ENCODE measurements around the gene HAUS5.
A peak's percentile ranks its signal among the peaks of the same experiment; 100 is the strongest.

HAUS5 gene

GRCh38 chr19:35621708-35622107 lies 9.2 kb downstream of the HAUS5 start:
- H3K4me3 ChIP-seq (ENCODE audit: low read depth in 1 of 5, low read length in 5 of 5) = no peak overlapping the region
- no peak overlapping the region for H3K27ac ChIP-seq (ENCODE audit: low read depth, low read length)
- H3K4me1 ChIP-seq (ENCODE audit: control insufficient read depth in 5 of 5, insufficient read depth in 5 of 5, low read length in 5 of 5) = no peaks in the 10 kb centered on the region
- H3K36me3 ChIP-seq (ENCODE audit: control insufficient read depth in 5 of 5, insufficient read depth in 5 of 5, low read length in 5 of 5) = peaks cover 0 to 44% (median 17%) of the 10 kb centered on the region in 5 donors
- no peaks in the 10 kb centered on the region for H3K9me3 ChIP-seq (ENCODE audit: control insufficient read depth in 5 of 5, low read length in 5 of 5)
- H3K27me3 ChIP-seq (ENCODE audit: control insufficient read depth in 5 of 5, insufficient read depth in 4 of 5, low read length in 5 of 5) = no peaks in the 10 kb centered on the region
- H3K9ac ChIP-seq (ENCODE audit: low read length in 5 of 5) = no peak overlapping the region

GRCh38 chr19:35622750-35623149 lies 10.2 kb downstream of the HAUS5 start:
- Histone ChIP-seq H3K4me1 (ENCODE audit: control insufficient read depth in 5 of 5, insufficient read depth in 5 of 5, low read length in 5 of 5) (peaks cover 0 to under 1% (median 0%) of the 10 kb centered on the region in 5 donors), H3K27ac (ENCODE audit: low read depth, low read length) (no peak overlapping the region), H3K9me3 (ENCODE audit: control insufficient read depth in 5 of 5, low read length in 5 of 5) (no peaks in the 10 kb centered on the region), H3K27me3 (ENCODE audit: control insufficient read depth in 5 of 5, insufficient read depth in 4 of 5, low read length in 5 of 5) (no peaks in the 10 kb centered on the region), H3K9ac (ENCODE audit: low read length in 5 of 5) (no peak overlapping the region), H3K4me3 (ENCODE audit: low read depth in 1 of 5, low read length in 5 of 5) (no peak overlapping the region), H3K36me3 (ENCODE audit: control insufficient read depth in 5 of 5, insufficient read depth in 5 of 5, low read length in 5 of 5) (peaks cover 0 to 35% (median 13%) of the 10 kb centered on the region in 5 donors)

GRCh38 chr19:35623327-35624010 lies 10.9 kb downstream of the HAUS5 start:
- Histone ChIP-seq H3K9me3 (ENCODE audit: control insufficient read depth in 5 of 5, low read length in 5 of 5) (no peaks in the 10 kb centered on the region), H3K9ac (ENCODE audit: low read length in 5 of 5) (no peak overlapping the region), H3K4me1 (ENCODE audit: control insufficient read depth in 5 of 5, insufficient read depth in 5 of 5, low read length in 5 of 5) (peaks cover 0 to 7% (median 6%) of the 10 kb centered on the region in 5 donors), H3K27me3 (ENCODE audit: control insufficient read depth in 5 of 5, insufficient read depth in 4 of 5, low read length in 5 of 5) (no peaks in the 10 kb centered on the region), H3K27ac (ENCODE audit: low read depth, low read length) (no peak overlapping the region), H3K36me3 (ENCODE audit: control insufficient read depth in 5 of 5, insufficient read depth in 5 of 5, low read length in 5 of 5) (peaks cover 0 to 30% (median 10%) of the 10 kb centered on the region in 5 donors), H3K4me3 (ENCODE audit: low read depth in 1 of 5, low read length in 5 of 5) (no peak overlapping the region)

- H3K9ac ChIP-seq (ENCODE audit: low read length in 5 of 5) = peak overlapping the region; percentile 37 to 98 (median 81)
- peaks cover 3 to 31% (median 28%) of the 10 kb centered on the region in 5 donors for H3K36me3 ChIP-seq (ENCODE audit: control insufficient read depth in 5 of 5, insufficient read depth in 5 of 5, low read length in 5 of 5)
- peak overlapping the region; percentile 90 for H3K27ac ChIP-seq (ENCODE audit: low read depth, low read length)
- H3K27me3 ChIP-seq (ENCODE audit: control insufficient read depth in 5 of 5, insufficient read depth in 4 of 5, low read length in 5 of 5) = no peaks in the 10 kb centered on the region
- peak overlapping the region; percentile 83 to 96 (median 95) for H3K4me3 ChIP-seq (ENCODE audit: low read depth in 1 of 5, low read length in 5 of 5)
- H3K4me1 ChIP-seq (ENCODE audit: control insufficient read depth in 5 of 5, insufficient read depth in 5 of 5, low read length in 5 of 5) = peaks cover 2 to 23% (median 16%) of the 10 kb centered on the region in 5 donors
- H3K9me3 ChIP-seq (ENCODE audit: control insufficient read depth in 5 of 5, low read length in 5 of 5) = no peaks in the 10 kb centered on the region
Observed at GRCh38 chr19:35628264-35628564, 15.7 kb downstream of the HAUS5 start.

GRCh38 chr19:35628565-35629331 lies 16.2 kb downstream of the HAUS5 start, which contains the start of gene RBM42:
Gene RBM42, plus strand, starts transcription at chr19:35629036. Its CDS starts 118 bp downstream, at chr19:35629154.
- no peaks in the 10 kb centered on the region for H3K27me3 ChIP-seq (ENCODE audit: control insufficient read depth in 5 of 5, insufficient read depth in 4 of 5, low read length in 5 of 5)
- H3K27ac ChIP-seq (ENCODE audit: low read depth, low read length) = peak within 1 kb of the TSS; percentile 90
- peak within 1 kb of the TSS; percentile 81 to 99 (median 98) for H3K9ac ChIP-seq (ENCODE audit: low read length in 5 of 5)
- no peaks in the 10 kb centered on the region for H3K9me3 ChIP-seq (ENCODE audit: control insufficient read depth in 5 of 5, low read length in 5 of 5)
- peaks cover 3 to 36% (median 34%) of the 10 kb centered on the region in 5 donors for H3K36me3 ChIP-seq (ENCODE audit: control insufficient read depth in 5 of 5, insufficient read depth in 5 of 5, low read length in 5 of 5)
- H3K4me3 ChIP-seq (ENCODE audit: low read depth in 1 of 5, low read length in 5 of 5) = peak within 1 kb of the TSS; percentile 91 to 97 (median 95)
- peaks cover 2 to 23% (median 16%) of the 10 kb centered on the region in 5 donors for H3K4me1 ChIP-seq (ENCODE audit: control insufficient read depth in 5 of 5, insufficient read depth in 5 of 5, low read length in 5 of 5)

GRCh38 chr19:35629332-35629633 lies 16.7 kb downstream of the HAUS5 start:
- Histone ChIP-seq H3K27ac (ENCODE audit: low read depth, low read length) (peak overlapping the region; percentile 90), H3K9ac (ENCODE audit: low read length in 5 of 5) (peak overlapping the region; percentile 81 to 99 (median 98))

GRCh38 chr19:35633727-35634440 lies 21.3 kb downstream of the HAUS5 start:
- Histone ChIP-seq H3K27me3 (ENCODE audit: control insufficient read depth in 5 of 5, insufficient read depth in 4 of 5, low read length in 5 of 5) (no peaks in the 10 kb centered on the region), H3K4me1 (ENCODE audit: control insufficient read depth in 5 of 5, insufficient read depth in 5 of 5, low read length in 5 of 5) (peaks cover 0 to 16% (median 11%) of the 10 kb centered on the region in 5 donors), H3K27ac (ENCODE audit: low read depth, low read length) (no peak overlapping the region), H3K36me3 (ENCODE audit: control insufficient read depth in 5 of 5, insufficient read depth in 5 of 5, low read length in 5 of 5) (peaks cover 3 to 84% (median 70%) of the 10 kb centered on the region in 5 donors), H3K4me3 (ENCODE audit: low read depth in 1 of 5, low read length in 5 of 5) (no peak overlapping the region), H3K9me3 (ENCODE audit: control insufficient read depth in 5 of 5, low read length in 5 of 5) (no peaks in the 10 kb centered on the region), H3K9ac (ENCODE audit: low read length in 5 of 5) (no peak overlapping the region)

More at GRCh38 chr19:35629332-35629633, 16.7 kb downstream of the HAUS5 start:
- peak overlapping the region; percentile 91 to 97 (median 95) for H3K4me3 ChIP-seq (ENCODE audit: low read depth in 1 of 5, low read length in 5 of 5)
- peaks cover 3 to 42% (median 39%) of the 10 kb centered on the region in 5 donors for H3K36me3 ChIP-seq (ENCODE audit: control insufficient read depth in 5 of 5, insufficient read depth in 5 of 5, low read length in 5 of 5)
- H3K4me1 ChIP-seq (ENCODE audit: control insufficient read depth in 5 of 5, insufficient read depth in 5 of 5, low read length in 5 of 5) = peaks cover 2 to 23% (median 16%) of the 10 kb centered on the region in 5 donors
- H3K9me3 ChIP-seq (ENCODE audit: control insufficient read depth in 5 of 5, low read length in 5 of 5) = no peaks in the 10 kb centered on the region
- H3K27me3 ChIP-seq (ENCODE audit: control insufficient read depth in 5 of 5, insufficient read depth in 4 of 5, low read length in 5 of 5) = no peaks in the 10 kb centered on the region

GRCh38 chr19:35636651-35637050 lies 24.1 kb downstream of the HAUS5 start:
- Histone ChIP-seq H3K36me3 (ENCODE audit: control insufficient read depth in 5 of 5, insufficient read depth in 5 of 5, low read length in 5 of 5) (peaks cover 0 to 69% (median 57%) of the 10 kb centered on the region in 5 donors), H3K4me3 (ENCODE audit: low read depth in 1 of 5, low read length in 5 of 5) (no peak overlapping the region), H3K27me3 (ENCODE audit: control insufficient read depth in 5 of 5, insufficient read depth in 4 of 5, low read length in 5 of 5) (no peaks in the 10 kb centered on the region)

GRCh38 chr19:35637165-35637564 lies 24.6 kb downstream of the HAUS5 start:
- no peak overlapping the region for H3K4me3 ChIP-seq (ENCODE audit: low read depth in 1 of 5, low read length in 5 of 5)
- H3K27ac ChIP-seq (ENCODE audit: low read depth, low read length) = no peak overlapping the region
- peaks cover 0 to 15% (median 6%) of the 10 kb centered on the region in 5 donors for H3K4me1 ChIP-seq (ENCODE audit: control insufficient read depth in 5 of 5, insufficient read depth in 5 of 5, low read length in 5 of 5)
- no peak overlapping the region for H3K9ac ChIP-seq (ENCODE audit: low read length in 5 of 5)
- H3K36me3 ChIP-seq (ENCODE audit: control insufficient read depth in 5 of 5, insufficient read depth in 5 of 5, low read length in 5 of 5) = peaks cover 0 to 64% (median 52%) of the 10 kb centered on the region in 5 donors
- no peaks in the 10 kb centered on the region for H3K27me3 ChIP-seq (ENCODE audit: control insufficient read depth in 5 of 5, insufficient read depth in 4 of 5, low read length in 5 of 5)
- H3K9me3 ChIP-seq (ENCODE audit: control insufficient read depth in 5 of 5, low read length in 5 of 5) = no peaks in the 10 kb centered on the region

More at GRCh38 chr19:35636651-35637050, 24.1 kb downstream of the HAUS5 start:
- no peak overlapping the region for H3K9ac ChIP-seq (ENCODE audit: low read length in 5 of 5)
- peaks cover 0 to 10% (median 6%) of the 10 kb centered on the region in 5 donors for H3K4me1 ChIP-seq (ENCODE audit: control insufficient read depth in 5 of 5, insufficient read depth in 5 of 5, low read length in 5 of 5)
- H3K27ac ChIP-seq (ENCODE audit: low read depth, low read length) = no peak overlapping the region
- no peaks in the 10 kb centered on the region for H3K9me3 ChIP-seq (ENCODE audit: control insufficient read depth in 5 of 5, low read length in 5 of 5)

Measured in subcutaneous abdominal adipose tissue (tissue), 5 donors.